ENCODE data around the gene KIAA1958.

DNA sequence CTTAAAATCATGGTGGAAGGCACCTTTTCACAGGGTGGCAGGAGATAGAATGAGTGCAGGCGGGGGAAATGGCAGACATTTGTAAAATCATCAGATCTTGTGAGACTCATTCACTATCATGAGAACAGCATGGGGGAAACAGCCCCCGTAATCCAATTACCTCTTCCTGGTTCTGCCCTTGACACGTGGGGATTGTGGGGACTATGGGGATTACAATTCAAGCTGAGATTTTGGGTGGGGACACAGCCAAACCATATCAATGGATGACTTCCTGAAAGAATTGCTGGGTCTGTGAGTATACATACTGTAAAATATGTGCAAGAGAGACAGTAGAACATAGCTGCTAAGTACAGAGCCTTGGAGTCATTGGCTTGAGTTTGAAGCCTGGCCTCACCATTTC lies 47.0 kb downstream of the KIAA1958 start:
- TF ChIP-seq TBP (IDR thresholded peaks at IDR 0.05; ENCODE audit: low read depth, low read length) (no peak), JUND (IDR thresholded peaks at IDR 0.05; ENCODE audit: low read length) (no peak), BACH1 (IDR thresholded peaks at IDR 0.05; ENCODE audit: low read length) (no peak)

All from H1 (cell line).